Measurements from ENCODE around the gene KCNMB1.

DNA sequence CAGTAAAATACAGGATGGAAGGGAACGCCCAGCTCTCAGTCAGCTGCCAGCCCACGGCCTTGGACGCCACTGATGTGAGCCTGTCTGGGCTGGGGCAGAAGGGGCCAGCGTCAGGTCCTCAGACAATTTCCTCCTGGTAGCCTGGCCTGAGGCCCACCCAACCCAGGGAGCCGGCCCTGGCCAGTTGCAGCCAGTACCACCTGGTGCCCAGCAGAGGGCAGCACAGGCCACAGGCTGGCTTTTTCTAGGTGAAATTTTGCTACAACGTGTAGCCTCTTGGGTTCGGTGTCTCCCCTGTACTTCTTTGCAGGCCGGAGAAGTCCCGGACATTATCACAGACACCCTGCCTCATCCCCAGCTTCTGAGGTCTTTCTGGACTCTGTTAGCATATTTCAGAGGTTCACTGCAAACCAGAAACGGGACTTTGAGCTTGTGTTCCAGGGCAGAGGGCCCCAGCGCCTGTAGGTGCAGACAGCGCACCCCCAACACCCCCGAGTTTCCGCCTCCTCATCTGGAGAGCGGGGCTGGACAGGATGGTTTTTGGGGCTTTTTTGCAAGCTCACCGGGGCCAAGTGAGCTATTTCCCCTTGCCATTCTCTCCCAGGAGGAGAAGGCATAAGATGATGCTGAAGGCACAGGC is 45.9 kb upstream of the KCNMB1 start:
- TF ChIP-seq, protein P1, sequence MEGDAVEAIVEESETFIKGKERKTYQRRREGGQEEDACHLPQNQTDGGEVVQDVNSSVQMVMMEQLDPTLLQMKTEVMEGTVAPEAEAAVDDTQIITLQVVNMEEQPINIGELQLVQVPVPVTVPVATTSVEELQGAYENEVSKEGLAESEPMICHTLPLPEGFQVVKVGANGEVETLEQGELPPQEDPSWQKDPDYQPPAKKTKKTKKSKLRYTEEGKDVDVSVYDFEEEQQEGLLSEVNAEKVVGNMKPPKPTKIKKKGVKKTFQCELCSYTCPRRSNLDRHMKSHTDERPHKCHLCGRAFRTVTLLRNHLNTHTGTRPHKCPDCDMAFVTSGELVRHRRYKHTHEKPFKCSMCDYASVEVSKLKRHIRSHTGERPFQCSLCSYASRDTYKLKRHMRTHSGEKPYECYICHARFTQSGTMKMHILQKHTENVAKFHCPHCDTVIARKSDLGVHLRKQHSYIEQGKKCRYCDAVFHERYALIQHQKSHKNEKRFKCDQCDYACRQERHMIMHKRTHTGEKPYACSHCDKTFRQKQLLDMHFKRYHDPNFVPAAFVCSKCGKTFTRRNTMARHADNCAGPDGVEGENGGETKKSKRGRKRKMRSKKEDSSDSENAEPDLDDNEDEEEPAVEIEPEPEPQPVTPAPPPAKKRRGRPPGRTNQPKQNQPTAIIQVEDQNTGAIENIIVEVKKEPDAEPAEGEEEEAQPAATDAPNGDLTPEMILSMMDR (IDR thresholded peaks at IDR 0.05; ENCODE audit: low read length), result peak; percentile 93
- no peak for TF ChIP-seq EZH2 (optimal IDR thresholded peaks at IDR 0.05; ENCODE audit: low read depth, low read length)
- no peak for TF ChIP-seq EZH2phosphoT487 (IDR thresholded peaks at IDR 0.05; ENCODE audit: low read length)

Measured in MM.1S (cell line).